ENCODE data around the gene ME3. TPM values are rescaled to one million over a fixed set of nuclear protein-coding genes. Genes with fewer than 3 reads are reported as not detected.
A peak's percentile ranks its signal among the peaks of the same experiment; 100 is the strongest.

Gene ME3
- total RNA-seq, 1 experiment from 2014 or later = 2.7 TPM

- no peak overlapping the region for H3K4me3 ChIP-seq
- DNase-seq = peak; percentile 92
- H3K27me3 ChIP-seq = no peaks in the 10 kb centered on the region
- H3K9me3 ChIP-seq = no peaks in the 10 kb centered on the region
- H3K36me3 ChIP-seq = no peaks in the 10 kb centered on the region
Measured at GRCh38 chr11:86473991-86474833, 198.2 kb downstream of the ME3 start.

- Histone ChIP-seq H3K36me3 (no peaks in the 10 kb centered on the region), H3K4me3 (no peak overlapping the region), H3K27me3 (no peaks in the 10 kb centered on the region), H3K9me3 (no peaks in the 10 kb centered on the region)
- no peak for DNase-seq
Measured at GRCh38 chr11:86469491-86470388, 202.7 kb downstream of the ME3 start.

- Histone ChIP-seq H3K27me3 (no peaks in the 10 kb centered on the region), H3K9me3 (no peaks in the 10 kb centered on the region), H3K36me3 (no peaks in the 10 kb centered on the region), H3K4me3 (no peak overlapping the region)
- DNase-seq = no peak
Measured at GRCh38 chr11:86468169-86468568, 204.2 kb downstream of the ME3 start.

- no peak for DNase-seq
- Histone ChIP-seq H3K9me3 (no peaks in the 10 kb centered on the region), H3K36me3 (no peaks in the 10 kb centered on the region), H3K4me3 (no peak overlapping the region), H3K27me3 (no peaks in the 10 kb centered on the region)
Measured at GRCh38 chr11:86464509-86465221, 207.8 kb downstream of the ME3 start.

GRCh38 chr11:86463955-86464354, 208.5 kb downstream of the ME3 start:
- Histone ChIP-seq H3K9me3 (no peaks in the 10 kb centered on the region), H3K27me3 (no peaks in the 10 kb centered on the region), H3K36me3 (no peaks in the 10 kb centered on the region), H3K4me3 (no peak overlapping the region)
- DNase-seq = no peak

- no peak for DNase-seq
- H3K9me3 ChIP-seq = no peaks in the 10 kb centered on the region
- H3K27me3 ChIP-seq = no peaks in the 10 kb centered on the region
- no peaks in the 10 kb centered on the region for H3K36me3 ChIP-seq
- no peak overlapping the region for H3K4me3 ChIP-seq
Measured at GRCh38 chr11:86463120-86463519, 209.3 kb downstream of the ME3 start.

- no peak for DNase-seq
- H3K4me3 ChIP-seq = no peak overlapping the region
Measured at GRCh38 chr11:86461892-86462291, 210.5 kb downstream of the ME3 start.

GRCh38 chr11:86460461-86461385, 211.7 kb downstream of the ME3 start:
- Histone ChIP-seq H3K9me3 (no peaks in the 10 kb centered on the region), H3K36me3 (no peaks in the 10 kb centered on the region), H3K27me3 (no peaks in the 10 kb centered on the region), H3K4me3 (no peak overlapping the region)
- no peak for DNase-seq

More at GRCh38 chr11:86461892-86462291, 210.5 kb downstream of the ME3 start:
- Histone ChIP-seq H3K27me3 (no peaks in the 10 kb centered on the region), H3K36me3 (no peaks in the 10 kb centered on the region), H3K9me3 (no peaks in the 10 kb centered on the region)

- Histone ChIP-seq H3K4me3 (no peak overlapping the region), H3K27me3 (no peaks in the 10 kb centered on the region), H3K9me3 (no peaks in the 10 kb centered on the region), H3K36me3 (no peaks in the 10 kb centered on the region)
- peak; percentile 85 for DNase-seq
Measured at GRCh38 chr11:86459682-86460460, 212.5 kb downstream of the ME3 start.

- H3K4me3 ChIP-seq = no peak overlapping the region
- no peaks in the 10 kb centered on the region for H3K36me3 ChIP-seq
- H3K27me3 ChIP-seq = no peaks in the 10 kb centered on the region
- DNase-seq = no peak
- no peaks in the 10 kb centered on the region for H3K9me3 ChIP-seq
Measured at GRCh38 chr11:86459002-86459385, 213.4 kb downstream of the ME3 start.

GRCh38 chr11:86458294-86459001, 214.0 kb downstream of the ME3 start:
- Histone ChIP-seq H3K27me3 (no peaks in the 10 kb centered on the region), H3K36me3 (no peaks in the 10 kb centered on the region), H3K4me3 (no peak overlapping the region), H3K9me3 (no peaks in the 10 kb centered on the region)
- no peak for DNase-seq

- H3K27me3 ChIP-seq = no peaks in the 10 kb centered on the region
- no peak overlapping the region for H3K4me3 ChIP-seq
- H3K36me3 ChIP-seq = no peaks in the 10 kb centered on the region
- DNase-seq = peak; percentile 65
- H3K9me3 ChIP-seq = no peaks in the 10 kb centered on the region
Measured at GRCh38 chr11:86456075-86456939, 216.1 kb downstream of the ME3 start.

- Histone ChIP-seq H3K36me3 (no peaks in the 10 kb centered on the region), H3K9me3 (no peaks in the 10 kb centered on the region), H3K27me3 (no peaks in the 10 kb centered on the region), H3K4me3 (no peak overlapping the region)
- no peak for DNase-seq
Measured at GRCh38 chr11:86453290-86454030, 219.0 kb downstream of the ME3 start.

Measured in MG63 (cell line).